ENCODE results near the gene TRIM44. TPM values are rescaled to one million over a fixed set of nuclear protein-coding genes. Genes with fewer than 3 reads are reported as not detected.
A peak's percentile ranks its signal among the peaks of the same experiment; 100 is the strongest.

Gene TRIM44
- total RNA-seq, 1 donor from 2014 or later, result 53.3 TPM

- peak; percentile 85 for DNase-seq
- peaks cover 15% of the 10 kb centered on the region for H3K27me3 Mint-ChIP-seq (ENCODE audit: unreplicated experiment)
- no peaks in the 10 kb centered on the region for H3K36me3 Mint-ChIP-seq (ENCODE audit: unreplicated experiment)
- peaks cover 24% of the 10 kb centered on the region for H3K4me1 Mint-ChIP-seq (ENCODE audit: low read depth, unreplicated experiment)
- peak within 1 kb of the TSS; percentile 99 for H3K27ac Mint-ChIP-seq (ENCODE audit: unreplicated experiment)
- peaks cover 20% of the 10 kb centered on the region for H3K9me3 Mint-ChIP-seq (ENCODE audit: unreplicated experiment)
- peak within 1 kb of the TSS; percentile 95 for H3K4me3 Mint-ChIP-seq (ENCODE audit: unreplicated experiment)
- TF ChIP-seq CTCF (IDR thresholded peaks at IDR 0.05; ENCODE audit: partially characterized antibody, unreplicated experiment), result no peak
These were observed 44.7 kb upstream of the TRIM44 start, which contains the start of gene FJX1 for GRCh38 chr11:35617687-35618496. Gene FJX1, plus strand, starts transcription at chr11:35618460. Its CDS starts 177 bp downstream, at chr11:35618637.

- DNase-seq, result no peak
These were observed 44.0 kb upstream of the TRIM44 start for GRCh38 chr11:35618497-35619115.

GRCh38 chr11:35619116-35619854, 43.3 kb upstream of the TRIM44 start:
- DNase-seq, result peak; percentile 72
- Mint-ChIP-seq H3K4me3 (ENCODE audit: unreplicated experiment) (peak overlapping the region; percentile 90), H3K9me3 (ENCODE audit: unreplicated experiment) (peaks cover 20% of the 10 kb centered on the region), H3K27ac (ENCODE audit: unreplicated experiment) (peak overlapping the region; percentile 99), H3K36me3 (ENCODE audit: unreplicated experiment) (no peaks in the 10 kb centered on the region), H3K4me1 (ENCODE audit: low read depth, unreplicated experiment) (peaks cover 36% of the 10 kb centered on the region), H3K27me3 (ENCODE audit: unreplicated experiment) (peaks cover 15% of the 10 kb centered on the region)
- TF ChIP-seq CTCF (IDR thresholded peaks at IDR 0.05; ENCODE audit: partially characterized antibody, unreplicated experiment), result no peak

More at GRCh38 chr11:35618497-35619115, 44.0 kb upstream of the TRIM44 start:
- Mint-ChIP-seq H3K9me3 (ENCODE audit: unreplicated experiment) (peaks cover 20% of the 10 kb centered on the region), H3K36me3 (ENCODE audit: unreplicated experiment) (no peaks in the 10 kb centered on the region), H3K27ac (ENCODE audit: unreplicated experiment) (no peak overlapping the region), H3K4me1 (ENCODE audit: low read depth, unreplicated experiment) (peaks cover 30% of the 10 kb centered on the region), H3K27me3 (ENCODE audit: unreplicated experiment) (peaks cover 15% of the 10 kb centered on the region), H3K4me3 (ENCODE audit: unreplicated experiment) (no peak overlapping the region)
- no peak for TF ChIP-seq CTCF (IDR thresholded peaks at IDR 0.05; ENCODE audit: partially characterized antibody, unreplicated experiment)

- H3K4me1 Mint-ChIP-seq (ENCODE audit: low read depth, unreplicated experiment), result peaks cover 37% of the 10 kb centered on the region
- H3K4me3 Mint-ChIP-seq (ENCODE audit: unreplicated experiment), result peak overlapping the region; percentile 90
- H3K27me3 Mint-ChIP-seq (ENCODE audit: unreplicated experiment), result peaks cover 15% of the 10 kb centered on the region
- peak overlapping the region; percentile 99 for H3K27ac Mint-ChIP-seq (ENCODE audit: unreplicated experiment)
- H3K9me3 Mint-ChIP-seq (ENCODE audit: unreplicated experiment), result peaks cover 20% of the 10 kb centered on the region
- DNase-seq, result peak; percentile 90
- H3K36me3 Mint-ChIP-seq (ENCODE audit: unreplicated experiment), result no peaks in the 10 kb centered on the region
- no peak for TF ChIP-seq CTCF (IDR thresholded peaks at IDR 0.05; ENCODE audit: partially characterized antibody, unreplicated experiment)
These were observed 42.5 kb upstream of the TRIM44 start for GRCh38 chr11:35619855-35620640.

All from glutamatergic neuron (in vitro differentiated cells).